ENCODE data around the gene SERPINB1. TPM values are rescaled to one million over a fixed set of nuclear protein-coding genes. Genes with fewer than 3 reads are reported as not detected.
"Not testable (repeated sequence)": the region's sequence is repeated elsewhere in the genome, so short reads cannot be mapped to it uniquely, and the experiment has no call there.

SERPINB1 gene
- polyA plus RNA-seq, 1 experiment: 22.4 TPM

DNA sequence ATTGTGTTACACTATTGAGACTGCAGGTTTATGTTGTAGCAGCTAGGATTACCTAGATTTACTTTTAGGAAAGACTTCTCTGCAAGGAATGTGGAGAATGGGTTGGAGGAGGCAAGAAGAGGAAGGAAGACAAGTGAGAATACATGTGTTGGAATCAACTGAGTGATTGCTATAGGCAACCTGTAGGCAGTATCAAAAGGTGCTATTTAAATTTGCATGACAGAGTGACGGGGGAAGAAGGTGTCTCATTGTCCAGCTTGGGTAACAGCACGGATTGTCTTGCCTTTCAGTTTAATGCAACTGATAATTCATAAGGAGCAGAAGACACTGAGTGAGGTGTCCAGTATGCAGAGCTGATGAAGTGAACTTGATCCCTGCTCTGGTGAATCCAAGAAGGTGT is 42.0 kb upstream of the SERPINB1 start:
- H3K27me3 ChIP-seq (ENCODE audit: control insufficient read depth, insufficient read depth, low read length): peaks cover 8% of the 10 kb centered on the region
- no peak overlapping the region for H3K27ac ChIP-seq (ENCODE audit: low read depth, low read length)
- no peak overlapping the region for H3K4me3 ChIP-seq (ENCODE audit: low read depth, low read length)
- no peak for TF ChIP-seq CTCF (IDR thresholded peaks at IDR 0.05; ENCODE audit: low read depth, low read length)
- CTCF ChIA-PET: no interaction called here
- POLR2A ChIA-PET: no interaction called here
- H3K9me3 ChIP-seq (ENCODE audit: control insufficient read depth, insufficient read depth, low read length): no peaks in the 10 kb centered on the region
- no peak for DNase-seq (ENCODE audit: low read depth, low spot score)

DNA sequence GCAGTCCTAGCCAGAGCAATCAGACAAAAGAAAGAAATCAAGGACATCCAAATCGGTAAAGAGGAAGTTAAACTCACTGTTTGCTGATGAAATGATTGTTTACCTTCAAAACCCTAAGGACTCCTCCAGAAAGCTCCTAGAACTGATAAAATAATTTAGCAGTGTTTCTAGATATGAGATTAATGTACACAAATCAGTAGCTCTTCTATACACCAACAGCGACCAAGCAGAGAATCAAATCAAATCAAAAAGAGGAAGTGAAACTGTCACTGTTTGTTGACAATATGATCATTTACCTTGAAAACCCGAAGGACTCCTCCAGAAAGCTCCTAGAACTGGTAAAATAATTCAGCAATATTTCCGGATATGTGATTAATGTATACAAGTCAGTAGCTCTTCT is 39.8 kb upstream of the SERPINB1 start:
- Histone ChIP-seq H3K9me3 (ENCODE audit: control insufficient read depth, insufficient read depth, low read length) (no peaks in the 10 kb centered on the region), H3K4me3 (ENCODE audit: low read depth, low read length) (no peak overlapping the region), H3K27ac (ENCODE audit: low read depth, low read length) (no peak overlapping the region), H3K27me3 (ENCODE audit: control insufficient read depth, insufficient read depth, low read length) (peaks cover 8% of the 10 kb centered on the region)
- no peak for TF ChIP-seq CTCF (IDR thresholded peaks at IDR 0.05; ENCODE audit: low read depth, low read length)
- no peak for DNase-seq (ENCODE audit: low read depth, low spot score)
- ChIA-PET POLR2A (no interaction called here), CTCF (no interaction called here)

DNA sequence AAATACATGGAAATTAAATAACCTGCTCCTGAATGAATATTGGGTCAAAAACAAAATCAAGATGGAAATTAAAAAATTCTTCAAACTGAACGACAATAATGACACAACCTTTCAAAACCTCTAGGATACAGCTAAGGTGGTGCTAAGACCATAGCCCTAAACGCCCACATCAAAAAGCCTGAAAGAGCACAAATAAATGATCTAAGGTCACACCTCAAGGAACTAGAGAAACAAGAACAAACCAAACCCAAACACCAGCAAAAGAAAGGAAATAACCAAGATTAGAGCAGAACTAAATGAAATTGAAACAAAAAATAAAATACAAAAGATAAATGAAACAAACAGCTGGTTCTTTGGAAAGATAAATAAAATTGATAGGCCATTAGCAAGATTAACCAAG is 38.5 kb upstream of the SERPINB1 start:
- H3K9me3 ChIP-seq (ENCODE audit: control insufficient read depth, insufficient read depth, low read length); H3K27ac ChIP-seq (ENCODE audit: low read depth, low read length); DNase-seq (ENCODE audit: low read depth, low spot score); H3K4me3 ChIP-seq (ENCODE audit: low read depth, low read length); POLR2A ChIA-PET; H3K27me3 ChIP-seq (ENCODE audit: control insufficient read depth, insufficient read depth, low read length): not testable (repeated sequence)
- CTCF ChIA-PET: interaction anchor here (1.1 kb wide), 1 partner anchor 52 kb away, joined by 3 read pairs; no protein-coding TSS in a partner anchor

DNA sequence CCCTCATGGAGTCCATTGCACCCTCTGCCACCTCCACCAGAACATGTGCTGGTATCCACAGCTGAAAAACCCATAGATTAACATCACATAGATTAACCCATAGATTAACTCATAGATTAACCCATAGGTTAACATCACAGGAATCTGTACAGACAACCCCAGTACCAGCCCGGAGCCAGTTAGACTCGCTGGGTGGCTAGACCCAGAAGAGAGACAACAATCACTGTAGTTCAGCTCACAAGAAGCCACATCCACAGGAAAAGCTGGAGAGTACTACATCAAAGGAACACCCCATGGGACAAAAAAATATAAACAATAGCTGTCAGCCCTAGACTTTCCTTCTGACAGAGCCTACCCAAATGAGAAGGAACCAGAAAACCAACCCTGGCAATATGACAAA is 36.3 kb upstream of the SERPINB1 start:
- H3K9me3 ChIP-seq (ENCODE audit: control insufficient read depth, insufficient read depth, low read length): no peaks in the 10 kb centered on the region; the same call in 1 of the 2 replicates
- ChIA-PET CTCF (interaction anchor here (0.6 to 2.2 kb wide), 5 partner anchors 18 to 87 kb away, joined by 3 to 13 read pairs (median 6); no protein-coding TSS in a partner anchor), POLR2A (no interaction called here)
- no peak overlapping the region for H3K4me3 ChIP-seq (ENCODE audit: low read depth, low read length)
- H3K27ac ChIP-seq (ENCODE audit: low read depth, low read length): no peak overlapping the region
- TF ChIP-seq CTCF (IDR thresholded peaks at IDR 0.05; ENCODE audit: low read depth, low read length): no peak
- no peak for DNase-seq (ENCODE audit: low read depth, low spot score)
- peaks cover 8% of the 10 kb centered on the region for H3K27me3 ChIP-seq (ENCODE audit: control insufficient read depth, insufficient read depth, low read length)

GRCh38 chr6:2877057-2877882 is 35.6 kb upstream of the SERPINB1 start:
- Histone ChIP-seq H3K4me3 (ENCODE audit: low read depth, low read length) (no peak overlapping the region), H3K27me3 (ENCODE audit: control insufficient read depth, insufficient read depth, low read length) (peaks cover 10% of the 10 kb centered on the region), H3K27ac (ENCODE audit: low read depth, low read length) (peak overlapping the region; percentile 81), H3K9me3 (ENCODE audit: control insufficient read depth, insufficient read depth, low read length) (no peaks in the 10 kb centered on the region; the same call in 1 of the 2 replicates)
- CTCF ChIA-PET: interaction anchor here (0.6 to 2.2 kb wide), 5 partner anchors 19 to 86 kb away, joined by 3 to 13 read pairs (median 6); no protein-coding TSS in a partner anchor
- no peak for DNase-seq (ENCODE audit: low read depth, low spot score)
- POLR2A ChIA-PET: interaction anchor here (1.5 kb wide), 1 partner anchor 36 kb away, joined by 5 read pairs; the partner anchor contains the start of gene SERPINB1
- TF ChIP-seq CTCF (IDR thresholded peaks at IDR 0.05; ENCODE audit: low read depth, low read length): no peak

Data from AG04450 (cell line).